NCI-H1694 (cell line): ENCODE results near the gene MED15.
"Not testable (repeated sequence)": the region's sequence is repeated elsewhere in the genome, so short reads cannot be mapped to it uniquely, and the experiment has no call there.

Source experiments
- DNase-seq: peaks from one replicate; lab custom pipeline; 2025; lab: John Stamatoyannopoulos, UW

MED15 gene

GRCh38 chr22:20507253-20508066, at the start of gene MED15:
TSS of gene MED15 (plus strand) at chr22:20507610. CDS start at chr22:20507679, 69 bp downstream.
- DNase-seq, result peak; percentile 36

- no peak for DNase-seq
Observed at GRCh38 chr22:20458530-20459151, 48.8 kb upstream of the MED15 start.

GRCh38 chr22:20459152-20459542, 48.3 kb upstream of the MED15 start:
- no peak for DNase-seq

- DNase-seq, result no peak
Observed at GRCh38 chr22:20459862-20460261, 47.5 kb upstream of the MED15 start.

- DNase-seq, result peak; percentile 82
Observed at GRCh38 chr22:20463324-20464095, 43.9 kb upstream of the MED15 start.

GRCh38 chr22:20464096-20464614, 43.3 kb upstream of the MED15 start:
- peak; percentile 56 for DNase-seq

- no peak for DNase-seq
Observed at GRCh38 chr22:20464912-20465758, 42.3 kb upstream of the MED15 start.

- no peak for DNase-seq
Observed at GRCh38 chr22:20465759-20466077, 41.7 kb upstream of the MED15 start.

GRCh38 chr22:20466659-20467379, 40.6 kb upstream of the MED15 start:
- no peak for DNase-seq

- peak; percentile 43 for DNase-seq
Observed at GRCh38 chr22:20469110-20469868, 38.1 kb upstream of the MED15 start.

- DNase-seq, result not testable (repeated sequence)
Observed at GRCh38 chr22:20470525-20470924, 36.9 kb upstream of the MED15 start.

GRCh38 chr22:20471126-20471833, 36.1 kb upstream of the MED15 start:
- no peak for DNase-seq

- DNase-seq, result no peak
Observed at GRCh38 chr22:20472629-20473442, 34.6 kb upstream of the MED15 start.

GRCh38 chr22:20475115-20475436, 32.3 kb upstream of the MED15 start:
- no peak for DNase-seq

GRCh38 chr22:20475569-20475968, 31.8 kb upstream of the MED15 start:
- DNase-seq, result not testable (repeated sequence)

GRCh38 chr22:20478059-20478458, 29.4 kb upstream of the MED15 start:
- DNase-seq, result not testable (repeated sequence)

GRCh38 chr22:20479612-20480196, 27.7 kb upstream of the MED15 start:
- no peak for DNase-seq

- not testable (repeated sequence) for DNase-seq
Observed at GRCh38 chr22:20483143-20483506, 24.3 kb upstream of the MED15 start.

- no peak for DNase-seq
Observed at GRCh38 chr22:20483771-20484170, 23.6 kb upstream of the MED15 start.
